Endothelial cell of umbilical vein (primary cell): Measurements from ENCODE around the gene FAM180B.

Experiments
- CTCF ChIP-seq, 2 donors: IDR thresholded peaks; 1 replicate in 1 of 2; 2 replicates in 1 of 2; pipeline ENCODE4 v1.5.1; 2011; ENCODE audit warnings: low read length in 2 of 2, mild to moderate bottlenecking in 2 of 2, moderate library complexity in 2 of 2, control low read depth in 1 of 2, inconsistent platforms in 1 of 2, low read depth in 1 of 2; ENCODE audit not compliant: insufficient read depth in 1 of 2; ENCODE audit errors: extremely low read depth in 1 of 2
- FOS ChIP-seq: IDR thresholded peaks from 2 replicates; pipeline ENCODE4 v1.6.1; 2011; ENCODE audit warnings: mild to moderate bottlenecking, low read length, moderate library complexity, borderline replicate concordance; ENCODE audit not compliant: insufficient read depth
- POLR2A ChIP-seq: IDR thresholded peaks from 2 replicates; pipeline ENCODE4 v1.6.1; 2012; ENCODE audit warnings: low read depth, mild to moderate bottlenecking, control low read depth, low read length
- POLR2AphosphoS5 ChIP-seq: IDR thresholded peaks from 2 replicates; pipeline ENCODE4 v1.6.1; 2012; ENCODE audit warnings: low read depth, mild to moderate bottlenecking, control low read depth, low read length, moderate library complexity; ENCODE audit not compliant: insufficient read depth

DNA sequence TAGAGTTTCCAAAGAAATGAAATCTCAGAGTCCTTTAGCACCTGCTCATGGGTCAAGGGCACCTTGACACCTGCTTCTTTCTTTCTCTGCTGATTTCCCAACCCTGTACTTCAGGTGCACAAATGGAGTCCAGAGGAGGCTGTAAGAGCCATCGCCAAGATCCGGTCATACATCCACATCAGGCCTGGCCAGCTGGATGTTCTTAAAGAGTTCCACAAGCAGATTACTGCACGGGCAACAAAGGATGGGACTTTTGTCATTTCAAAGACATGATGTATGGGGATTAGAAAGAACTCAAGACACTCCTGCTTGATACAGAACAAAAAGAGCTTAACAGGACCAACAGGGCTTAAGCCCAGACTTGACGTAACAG, 15.1 kb upstream of the FAM180B start:
- TF ChIP-seq POLR2AphosphoS5 = no peak
- no peak for TF ChIP-seq CTCF (IDR thresholded peaks at IDR 0.05; ENCODE audit: extremely low read depth in 1 of 2, insufficient read depth in 1 of 2, low read depth in 1 of 2, low read length in 2 of 2)
- TF ChIP-seq FOS = no peak
- TF ChIP-seq POLR2A = no peak
